Sigmoid colon (tissue), 7 donors: Measurements from ENCODE around the gene CATSPER4. TPM values are rescaled to one million over a fixed set of nuclear protein-coding genes. Genes with fewer than 3 reads are reported as not detected.

ENCODE experiments used
- DNase-seq: peaks from one replicate; pipeline ENCODE4 v3.0.0-alpha.2; 2019
- H3K27ac ChIP-seq, 4 donors: fragments of 200-600 bp; sonication (generic); one replicate each; pipeline ENCODE4 v1.5.1; 2016 to 2019; ENCODE audit warnings: mild to moderate bottlenecking in 1 of 4
- H3K27me3 ChIP-seq, 3 donors: fragments of 200-600 bp; sonication (generic); one replicate each; pipeline ENCODE4 v1.5.1; 2019; ENCODE audit warnings: mild to moderate bottlenecking in 1 of 3
- H3K36me3 ChIP-seq, 4 donors: fragments of 200-600 bp; sonication (generic); one replicate each; pipeline ENCODE4 v1.5.1; 2016 to 2019
- H3K4me1 ChIP-seq, 4 donors: fragments of 200-600 bp; sonication (generic); one replicate each; pipeline ENCODE4 v1.5.1; 2017 to 2019
- H3K4me3 ChIP-seq, 4 donors: fragments of 200-600 bp; sonication (generic); one replicate each; pipeline ENCODE4 v1.5.1; 2017 to 2019; ENCODE audit warnings: mild to moderate bottlenecking in 2 of 4, moderate library complexity in 1 of 4
- H3K9me3 ChIP-seq, 4 donors: fragments of 200-600 bp in 3 of 4; sonication (generic) in 3 of 4; one replicate each; pipeline versions ENCODE4 v1.5.1 to v1.6.1; 2013 to 2019
- CTCF ChIP-seq, 4 experiments: fragments of 450-650 bp in 3 of 4; fragments of 200-600 bp in 1 of 4; IDR thresholded peaks; one replicate each; pipeline ENCODE4 v1.5.1; 2016 to 2019; ENCODE audit warnings: antibody characterized with exemption in 4 of 4, mild to moderate bottlenecking in 3 of 4, moderate library complexity in 2 of 4
- EP300 ChIP-seq, 4 donors: sonication (generic); formaldehyde crosslinking; IDR thresholded peaks; one replicate each; pipeline ENCODE4 v1.6.1; 2017; ENCODE audit warnings: antibody characterized with exemption in 4 of 4
- POLR2A ChIP-seq, 2 donors: fragments of 450-650 bp; IDR thresholded peaks; one replicate each; pipeline ENCODE4 v1.6.1; 2016; ENCODE audit warnings: antibody characterized with exemption in 2 of 2, mild to moderate bottlenecking in 2 of 2, moderate library complexity in 2 of 2
- POLR2AphosphoS5 ChIP-seq, 4 donors: sonication (generic); formaldehyde crosslinking; IDR thresholded peaks; one replicate each; pipeline ENCODE4 v1.6.1; 2017; ENCODE audit warnings: antibody characterized with exemption in 4 of 4
- WGBS, 2 donors: extraction: QIAGEN DNeasy Blood & Tissue Kit; methylation state at CpG; one replicate each; pipeline ENCODE4 v1.1.7; 2013; 5-methylcytosine and 5-hydroxymethylcytosine counted together
- intact Hi-C: fragments of 100-400 bp; cut with DNase I; formaldehyde crosslinking; loops from one replicate; pipeline ENCODE4 v1.15.1; 2023
- polyA plus RNA-seq, 3 donors: library from polyadenylated mRNA; stranded (reverse); fragments of 200-250 nt; gene quantifications; one replicate each; pipeline ENCODE4 v1.2.3, GENCODE V29; 2013
- total RNA-seq, 4 donors: library from RNA; depleted of rRNA; stranded (reverse); fragments of >200 nt; gene quantifications; one replicate each; pipeline ENCODE4 v1.1.0, GENCODE V29; 2016
- donor health status: healthy with polysubstance abuse.
- donor health status: Bipolar disorder and iron deficiency.
- donor health status: healthy.

CATSPER4 gene
- total RNA-seq (not detected), polyA plus RNA-seq (under 1 TPM in 1 of 3 donors, not detected in 2; 0.04 TPM)

DNA sequence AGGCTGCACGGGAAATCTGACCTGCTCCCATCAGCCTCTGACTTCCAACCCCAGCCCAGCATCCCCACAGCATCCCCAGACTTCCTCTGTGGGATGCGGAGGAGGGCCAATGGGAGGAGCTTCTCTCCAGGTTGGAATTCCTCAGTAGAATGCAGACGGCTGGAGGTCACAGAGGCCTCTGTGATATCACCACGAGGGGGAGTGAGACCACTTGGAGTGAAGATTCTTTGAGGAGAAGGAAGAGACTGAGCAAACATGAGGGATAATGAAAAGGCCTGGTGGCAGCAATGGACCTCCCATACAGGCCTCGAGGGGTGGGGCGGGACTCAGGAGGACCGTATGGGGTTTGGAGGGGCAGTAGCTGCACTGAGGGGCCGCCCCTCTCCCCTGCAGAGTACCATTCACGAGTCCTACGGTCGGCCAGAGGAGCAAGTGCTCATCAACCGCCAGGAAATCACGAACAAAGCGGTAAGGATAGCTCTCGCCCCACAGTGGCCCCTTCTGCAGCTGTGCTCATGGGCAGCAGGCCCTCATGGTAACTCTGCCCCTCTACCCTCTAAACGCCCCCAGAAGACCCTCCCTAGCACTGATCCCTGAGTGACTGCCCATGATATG, at the start of gene CATSPER4:
Gene CATSPER4 (plus strand): TSS at position 230 of the 615 bp plus-strand sequence. CDS start 26 bp downstream, at position 256.
- Histone ChIP-seq H3K9me3 (no peaks in the 10 kb centered on the region), H3K36me3 (no peaks in the 10 kb centered on the region), H3K27me3 (no peaks in the 10 kb centered on the region), H3K27ac (no peak within 1 kb of the TSS), H3K4me1 (no peaks in the 10 kb centered on the region), H3K4me3 (no peak within 1 kb of the TSS)
- WGBS, 2 donors = 62 to 64% methylated on average over 16 of the region's 16 CpGs
- no peak for DNase-seq
- TF ChIP-seq POLR2A (IDR thresholded peaks at IDR 0.05) (no peak), EP300 (IDR thresholded peaks at IDR 0.05) (no peak), CTCF (IDR thresholded peaks at IDR 0.05) (no peak), POLR2AphosphoS5 (IDR thresholded peaks at IDR 0.05) (no peak)
- intact Hi-C loops = no loop called here

DNA sequence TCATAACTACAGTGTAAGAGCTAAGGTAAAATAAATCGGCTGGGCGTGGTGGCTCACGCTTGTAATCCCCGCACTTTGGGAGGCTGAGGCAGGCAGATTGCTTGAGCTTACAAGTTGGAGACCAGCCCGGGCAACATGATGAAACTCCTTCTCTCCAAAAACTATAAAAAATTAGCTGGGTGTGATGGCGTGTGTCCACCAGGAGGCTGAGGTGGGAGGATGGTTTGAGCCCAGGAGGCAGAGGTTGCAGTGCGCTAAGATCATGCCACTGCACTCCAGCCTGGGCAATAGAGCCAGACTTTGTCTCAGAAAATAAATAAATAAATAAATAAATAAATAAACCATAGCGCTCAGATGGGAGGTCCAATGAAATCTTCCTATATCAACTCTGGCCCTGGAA, 48.2 kb upstream of the CATSPER4 start:
- Histone ChIP-seq H3K36me3 (no peaks in the 10 kb centered on the region), H3K27me3 (no peaks in the 10 kb centered on the region), H3K4me1 (peaks cover 0 to 5% (median 0%) of the 10 kb centered on the region in 4 donors), H3K4me3 (no peak overlapping the region), H3K9me3 (no peaks in the 10 kb centered on the region), H3K27ac (no peak overlapping the region)
- WGBS, 2 donors = 85 to 88% methylated on average over 8 of the region's 8 CpGs
- TF ChIP-seq POLR2A (IDR thresholded peaks at IDR 0.05) (no peak), POLR2AphosphoS5 (IDR thresholded peaks at IDR 0.05) (no peak), CTCF (IDR thresholded peaks at IDR 0.05) (no peak), EP300 (IDR thresholded peaks at IDR 0.05) (no peak)
- DNase-seq = no peak
- intact Hi-C loops = no loop called here

DNA sequence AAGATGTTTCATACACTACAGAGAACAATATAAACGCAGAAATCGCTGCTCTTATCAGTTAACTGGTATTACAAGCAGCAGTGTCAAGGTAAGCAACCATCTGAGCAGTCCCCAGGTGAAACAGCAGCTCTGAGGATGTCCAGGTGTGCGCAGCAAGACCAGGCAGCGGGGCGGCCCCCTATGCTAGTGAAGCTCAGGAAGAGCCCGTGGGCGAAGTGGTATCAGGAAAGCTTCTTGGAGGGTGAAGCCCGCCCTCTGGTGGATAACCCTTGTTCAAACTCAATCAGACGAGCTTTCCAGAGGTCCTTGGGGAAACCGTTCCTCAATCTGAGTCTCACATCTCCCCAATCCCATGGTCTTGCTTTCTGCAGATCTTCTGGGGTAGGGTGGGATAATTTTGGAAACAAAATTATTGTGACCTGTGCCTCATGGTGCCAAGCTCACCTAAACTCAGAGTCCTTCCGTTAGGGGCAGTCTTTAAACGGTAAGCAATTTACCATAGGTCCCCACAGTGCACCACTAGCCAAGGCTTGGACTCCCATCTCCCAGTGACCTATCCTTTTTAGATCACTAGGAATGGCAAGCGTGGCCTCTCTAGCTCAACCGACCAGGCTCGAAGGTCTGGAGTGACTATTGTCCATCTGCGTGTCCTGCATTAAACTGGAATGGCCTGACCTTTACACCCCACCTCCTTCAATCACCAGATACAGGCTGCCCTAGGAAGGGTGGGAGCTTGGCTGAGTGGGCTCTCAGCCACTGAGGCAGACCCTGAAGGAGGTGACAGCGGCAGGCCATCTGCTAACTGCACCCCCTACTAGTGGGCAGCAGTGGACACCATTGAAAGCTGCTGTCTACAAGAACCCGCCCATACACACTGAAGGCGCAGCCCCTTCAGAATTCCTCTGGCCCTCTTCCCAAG, 45.1 kb upstream of the CATSPER4 start:
- no peak for TF ChIP-seq EP300 (IDR thresholded peaks at IDR 0.05)
- no peak for TF ChIP-seq POLR2A (IDR thresholded peaks at IDR 0.05)
- peak; percentile 56 to 70 (median 68) for TF ChIP-seq CTCF (IDR thresholded peaks at IDR 0.05)
- TF ChIP-seq POLR2AphosphoS5 (IDR thresholded peaks at IDR 0.05) = no peak
- intact Hi-C loops = loop anchor here (1.0 kb wide), 2 partner anchors 40 to 109 kb away; no protein-coding TSS in a partner anchor
- DNase-seq = peak; percentile 89

DNA sequence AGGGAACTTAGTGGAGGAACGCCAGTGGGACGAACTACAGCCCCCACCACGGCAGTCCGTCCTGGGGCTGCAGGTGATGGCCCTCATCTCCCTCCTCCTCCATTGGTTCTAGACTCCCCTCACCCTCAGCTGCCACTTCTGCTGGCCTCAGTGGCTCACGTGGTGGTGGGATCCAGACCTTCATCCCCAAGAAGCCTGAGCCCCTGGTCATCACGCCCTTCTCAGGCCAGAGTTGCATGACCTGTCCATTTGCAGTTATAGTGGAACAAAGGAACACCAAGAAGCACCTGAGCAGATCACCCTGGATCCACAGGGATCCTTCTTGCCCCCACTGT, 44.5 kb upstream of the CATSPER4 start:
- Histone ChIP-seq H3K27me3 (no peaks in the 10 kb centered on the region), H3K36me3 (no peaks in the 10 kb centered on the region), H3K9me3 (no peaks in the 10 kb centered on the region), H3K4me3 (no peak overlapping the region), H3K27ac (no peak overlapping the region), H3K4me1 (peaks cover 0 to 5% (median 0%) of the 10 kb centered on the region in 4 donors)
- WGBS, 2 donors = 49 to 68% methylated on average over 6 of the region's 6 CpGs
- intact Hi-C loops = loop anchor here (1.0 kb wide), 2 partner anchors 41 to 110 kb away; no protein-coding TSS in a partner anchor
- no peak for TF ChIP-seq POLR2AphosphoS5 (IDR thresholded peaks at IDR 0.05)
- no peak for TF ChIP-seq POLR2A (IDR thresholded peaks at IDR 0.05)
- no peak for TF ChIP-seq CTCF (IDR thresholded peaks at IDR 0.05)
- no peak for TF ChIP-seq EP300 (IDR thresholded peaks at IDR 0.05)
- no peak for DNase-seq

More for the DNA sequence above, 45.1 kb upstream of the CATSPER4 start:
- Histone ChIP-seq H3K27me3 (no peaks in the 10 kb centered on the region), H3K9me3 (no peaks in the 10 kb centered on the region), H3K36me3 (no peaks in the 10 kb centered on the region), H3K4me1 (peaks cover 0 to 5% (median 0%) of the 10 kb centered on the region in 4 donors), H3K4me3 (no peak overlapping the region), H3K27ac (no peak overlapping the region)
- 24 to 33% methylated on average over 19 of the region's 19 CpGs for WGBS, 2 donors
